GM19468 (cell line): ENCODE data around the gene MDM2.
"Not testable (repeated sequence)": the region's sequence is repeated elsewhere in the genome, so short reads cannot be mapped to it uniquely, and the experiment has no call there.

Source experiments
- ATAC-seq: cut with Tn5 transposase; IDR thresholded peaks from one replicate; pipeline ENCODE4 v1.9.1; 2021; ENCODE audit warnings: mild to moderate bottlenecking, moderate library complexity, moderate number of reproducible peaks; ENCODE audit not compliant: unreplicated experiment; ENCODE audit errors: extremely low read depth

The MDM2 gene

GRCh38 chr12:68844788-68845695 lies 37.1 kb downstream of the MDM2 start:
- no peak for ATAC-seq

- ATAC-seq: no peak
These were observed 38.8 kb downstream of the MDM2 start for GRCh38 chr12:68846811-68847210.

GRCh38 chr12:68850390-68850789 lies 42.4 kb downstream of the MDM2 start:
- ATAC-seq: no peak

GRCh38 chr12:68851592-68852306 lies 43.8 kb downstream of the MDM2 start:
- ATAC-seq: no peak

GRCh38 chr12:68853396-68854077 lies 45.6 kb downstream of the MDM2 start:
- ATAC-seq: no peak

- no peak for ATAC-seq
These were observed 46.1 kb downstream of the MDM2 start for GRCh38 chr12:68854078-68854468.

GRCh38 chr12:68854554-68854953 lies 46.6 kb downstream of the MDM2 start:
- ATAC-seq: no peak

GRCh38 chr12:68855111-68855510 lies 47.1 kb downstream of the MDM2 start:
- ATAC-seq: no peak

GRCh38 chr12:68855771-68856170 lies 47.8 kb downstream of the MDM2 start:
- ATAC-seq: no peak

GRCh38 chr12:68856510-68856909 lies 48.5 kb downstream of the MDM2 start:
- no peak for ATAC-seq

- no peak for ATAC-seq
These were observed 53.9 kb downstream of the MDM2 start for GRCh38 chr12:68861890-68862289.

GRCh38 chr12:68863109-68863770 lies 55.3 kb downstream of the MDM2 start:
- ATAC-seq: no peak

GRCh38 chr12:68863886-68864454 lies 56.0 kb downstream of the MDM2 start:
- not testable (repeated sequence) for ATAC-seq

GRCh38 chr12:68864604-68865003 lies 56.6 kb downstream of the MDM2 start:
- no peak for ATAC-seq

- ATAC-seq: no peak
These were observed 57.6 kb downstream of the MDM2 start for GRCh38 chr12:68865399-68866164.

- ATAC-seq: no peak
These were observed 59.0 kb downstream of the MDM2 start for GRCh38 chr12:68866950-68867349.

GRCh38 chr12:68867606-68868005 lies 59.6 kb downstream of the MDM2 start:
- no peak for ATAC-seq

GRCh38 chr12:68868043-68868790 lies 60.2 kb downstream of the MDM2 start:
- ATAC-seq: no peak

GRCh38 chr12:68870011-68870410 lies 62.0 kb downstream of the MDM2 start:
- ATAC-seq: no peak
